ENCODE measurements around the gene FGF8.

FGF8 gene

DNA sequence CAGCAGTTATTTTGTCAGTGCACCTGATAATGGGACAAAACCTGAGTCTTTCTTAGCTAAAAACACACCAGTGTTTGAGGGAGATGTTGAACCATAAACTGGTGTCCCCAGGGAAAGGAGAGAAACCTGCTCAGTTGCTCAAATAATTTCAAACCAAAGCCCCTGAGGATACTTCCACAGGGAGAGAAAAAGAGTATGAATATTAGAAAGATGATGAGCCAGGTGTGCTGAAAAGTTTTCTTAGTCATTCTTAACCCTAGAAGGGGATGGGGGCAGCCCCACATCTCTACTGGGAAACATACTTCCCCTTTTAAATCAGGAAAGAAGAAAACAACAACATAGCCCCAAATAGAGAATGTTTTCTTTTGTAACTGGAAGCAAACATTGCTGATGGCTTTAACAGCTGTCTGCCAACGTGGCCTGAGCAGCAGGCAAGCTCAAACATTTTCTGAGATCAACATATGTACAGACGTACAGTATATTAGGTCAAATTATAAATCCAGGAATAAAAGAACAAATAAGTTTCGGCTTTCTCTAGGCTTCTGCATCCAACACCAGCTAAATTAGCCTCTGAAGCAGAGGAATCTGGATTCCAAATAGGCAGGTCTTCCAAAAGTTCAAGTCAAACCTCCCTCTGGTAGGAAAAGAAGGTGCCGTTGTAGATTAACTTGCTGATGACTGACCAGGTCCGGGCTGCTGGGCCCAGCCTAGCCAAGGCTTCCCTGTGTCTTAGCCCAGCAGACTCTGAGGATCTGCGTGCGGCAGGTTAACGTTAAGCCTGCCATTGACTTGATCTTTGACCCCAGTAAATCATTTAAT, 50.4 kb downstream of the FGF8 start:
- no peak for DNase-seq (ENCODE audit: low read depth, low spot score)

DNA sequence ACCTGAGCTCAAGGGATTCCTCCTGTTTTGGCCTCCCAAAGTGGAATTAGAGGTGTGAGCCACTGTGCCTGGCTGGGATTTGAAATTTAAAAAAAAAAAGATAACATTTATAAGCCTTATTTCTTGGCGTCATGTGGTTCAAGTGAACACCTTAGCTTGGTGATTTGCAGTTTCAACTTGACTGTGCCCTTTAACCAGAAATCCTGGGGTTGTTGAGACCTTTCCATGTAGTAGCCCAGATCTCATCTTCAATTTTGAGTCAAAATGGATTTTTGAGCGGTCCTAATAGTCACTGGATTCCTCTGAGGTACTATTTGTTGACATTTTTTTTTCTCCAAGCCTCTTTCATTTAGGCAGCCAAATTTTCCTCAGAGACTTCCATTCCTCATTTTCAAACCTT, 51.5 kb downstream of the FGF8 start:
- no peak for DNase-seq (ENCODE audit: low read depth, low spot score)

DNA sequence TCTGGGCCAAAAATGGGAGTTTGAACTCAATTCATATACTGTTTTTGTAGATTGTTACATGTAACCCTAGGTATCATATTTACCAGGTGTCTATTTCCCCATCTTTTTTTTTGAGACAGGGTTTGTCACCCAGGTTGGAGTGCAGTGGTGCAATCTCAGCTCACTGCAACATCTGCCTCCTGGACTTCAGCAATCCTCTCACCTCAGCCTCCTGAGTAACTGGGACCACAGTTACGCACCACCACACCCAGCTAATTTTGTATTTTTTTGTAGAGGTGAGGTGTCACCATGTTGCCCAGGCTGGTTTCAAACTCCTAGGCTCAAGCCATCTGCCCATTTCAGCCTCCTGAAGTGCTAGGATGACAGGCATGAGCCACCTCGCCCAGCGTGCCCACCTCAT, 52.7 kb downstream of the FGF8 start:
- DNase-seq (ENCODE audit: low read depth, low spot score) = no peak

DNA sequence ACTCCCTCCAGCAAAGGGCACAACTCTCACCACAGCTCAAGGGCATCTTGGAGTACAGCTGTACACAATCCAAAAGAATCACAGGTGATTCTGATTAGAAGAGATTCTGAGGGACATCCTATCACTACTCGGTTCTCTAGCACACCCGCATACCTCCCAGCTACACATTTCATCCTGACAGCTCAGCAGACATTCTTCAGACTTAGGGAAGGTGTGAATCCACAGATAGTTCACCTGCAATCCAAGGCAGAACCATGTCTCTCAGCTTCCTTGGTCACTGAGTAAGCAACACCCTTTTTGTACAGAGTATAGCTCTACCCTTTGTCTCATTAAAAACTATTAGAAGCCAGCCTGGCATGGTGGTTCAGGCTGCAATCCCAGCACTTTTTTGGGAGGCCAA, 54.1 kb downstream of the FGF8 start:
- no peak for DNase-seq (ENCODE audit: low read depth, low spot score)

DNA sequence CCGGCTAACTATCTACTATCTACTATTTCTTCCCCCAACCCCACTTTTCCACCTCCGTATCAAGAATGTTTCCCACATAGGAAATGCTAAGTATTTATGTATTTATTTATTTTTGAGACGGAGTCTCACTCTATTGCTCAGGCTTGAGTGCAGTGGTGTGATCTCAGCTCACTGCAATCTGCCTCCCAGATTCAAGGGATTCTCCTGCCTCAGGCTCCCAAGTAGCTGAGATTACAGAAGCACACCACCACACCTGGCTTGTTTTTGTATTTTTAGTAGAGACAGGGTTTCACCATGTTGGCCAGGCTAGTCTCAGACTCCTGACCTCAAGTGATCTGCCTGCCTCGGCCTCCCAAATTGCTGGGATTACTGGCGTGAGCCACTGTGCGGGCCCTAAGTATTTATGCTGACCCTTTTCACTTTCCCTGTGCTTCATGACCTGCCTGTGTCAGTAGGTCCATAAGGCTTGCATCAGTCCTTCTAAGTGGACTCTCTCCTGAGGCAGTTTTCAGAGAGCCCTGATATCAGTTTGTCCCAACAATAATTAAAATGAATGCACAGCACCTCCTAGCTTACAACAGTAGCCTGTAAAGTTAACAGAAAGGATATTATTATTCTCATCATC, 55.2 kb downstream of the FGF8 start:
- DNase-seq (ENCODE audit: low read depth, low spot score) = no peak

Data from activated naive CD8-positive, alpha-beta T cell treated with anti-CD3 and anti-CD28 coated beads, Interleukin-2, amount 50 U/mL, for 16 hours (primary cell).